ENCODE results near the gene NELFE.
"Not testable (repeated sequence)": the region's sequence is repeated elsewhere in the genome, so short reads cannot be mapped to it uniquely, and the experiment has no call there.

The NELFE gene

DNA sequence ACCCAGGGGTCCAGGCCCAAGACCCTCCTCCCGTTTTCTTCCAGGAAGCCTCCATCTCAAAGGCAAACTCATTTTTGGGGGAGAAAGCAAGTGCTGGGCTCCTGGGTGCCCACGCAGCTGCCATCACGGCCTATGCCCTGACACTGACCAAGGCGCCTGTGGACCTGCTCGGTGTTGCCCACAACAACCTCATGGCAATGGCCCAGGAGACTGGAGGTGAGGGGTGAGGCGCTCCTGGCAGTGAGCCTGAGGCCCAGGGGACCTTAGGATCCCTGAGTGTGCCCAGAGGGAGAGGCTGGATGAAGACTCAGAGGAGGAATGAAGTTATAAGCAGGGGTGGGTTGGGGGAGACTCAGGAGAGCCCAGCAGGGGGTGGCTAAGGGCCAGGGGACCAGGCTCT, 37.6 kb upstream of the NELFE start:
- not testable (repeated sequence) for H3K27ac ChIP-seq (ENCODE audit: low read length); H3K4me1 ChIP-seq (ENCODE audit: control insufficient read depth, insufficient read depth, low read length); H3K27me3 ChIP-seq (ENCODE audit: control insufficient read depth, insufficient read depth, low read length); H3K36me3 ChIP-seq (ENCODE audit: control insufficient read depth, insufficient read depth, low read length); DNase-seq (ENCODE audit: low read depth, low spot score); H3K4me3 ChIP-seq (ENCODE audit: low read length); H3K9me3 ChIP-seq (ENCODE audit: control insufficient read depth, insufficient read depth, low read length)
- no CpG with 5 or more reads among the region's 6 CpGs for WGBS (ENCODE audit: insufficient coverage, insufficient read length)

DNA sequence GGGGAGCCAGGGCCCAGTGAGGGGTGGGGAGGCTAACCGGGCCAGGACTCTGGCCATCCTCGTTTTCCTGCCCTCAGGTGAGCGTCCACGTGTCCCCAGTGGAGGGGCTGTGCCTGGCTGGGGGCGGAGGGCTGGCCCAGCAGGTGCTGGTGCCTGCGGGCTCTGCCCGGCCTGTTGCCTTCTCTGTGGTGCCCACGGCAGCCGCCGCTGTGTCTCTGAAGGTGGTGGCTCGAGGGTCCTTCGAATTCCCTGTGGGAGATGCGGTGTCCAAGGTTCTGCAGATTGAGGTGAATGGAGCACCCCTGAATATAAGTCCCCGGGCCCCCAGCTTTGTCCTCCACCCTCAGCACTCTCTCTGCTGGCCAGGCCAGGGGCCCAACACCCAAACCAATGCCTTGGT, 35.6 kb upstream of the NELFE start:
- H3K27me3 ChIP-seq (ENCODE audit: control insufficient read depth, insufficient read depth, low read length); H3K27ac ChIP-seq (ENCODE audit: low read length); H3K4me1 ChIP-seq (ENCODE audit: control insufficient read depth, insufficient read depth, low read length); H3K36me3 ChIP-seq (ENCODE audit: control insufficient read depth, insufficient read depth, low read length); H3K4me3 ChIP-seq (ENCODE audit: low read length); DNase-seq (ENCODE audit: low read depth, low spot score); H3K9me3 ChIP-seq (ENCODE audit: control insufficient read depth, insufficient read depth, low read length): not testable (repeated sequence)
- no CpG with 5 or more reads among the region's 14 CpGs for WGBS (ENCODE audit: insufficient coverage, insufficient read length)

DNA sequence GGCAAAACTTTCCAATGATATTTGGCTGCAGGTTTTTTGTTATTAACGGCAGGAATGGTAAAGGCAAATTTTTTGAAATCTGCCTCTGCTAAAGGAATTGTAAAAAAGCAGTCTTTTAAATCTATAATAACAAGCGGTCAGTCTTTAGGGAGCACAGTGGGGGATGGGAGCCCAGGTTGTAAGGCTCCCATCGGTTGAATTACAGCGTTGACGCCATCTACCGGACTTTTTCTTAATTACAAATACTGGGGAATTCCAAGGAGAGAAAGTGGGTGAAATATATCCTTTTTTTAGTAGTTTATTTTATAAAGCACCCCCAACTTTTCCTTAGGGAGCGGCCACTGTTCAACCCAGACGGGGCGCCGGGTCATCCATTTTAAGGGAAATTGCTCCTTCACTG, 30.6 kb upstream of the NELFE start:
- H3K4me3 ChIP-seq (ENCODE audit: low read length); H3K27ac ChIP-seq (ENCODE audit: low read length); H3K36me3 ChIP-seq (ENCODE audit: control insufficient read depth, insufficient read depth, low read length); H3K4me1 ChIP-seq (ENCODE audit: control insufficient read depth, insufficient read depth, low read length); H3K27me3 ChIP-seq (ENCODE audit: control insufficient read depth, insufficient read depth, low read length); DNase-seq (ENCODE audit: low read depth, low spot score); H3K9me3 ChIP-seq (ENCODE audit: control insufficient read depth, insufficient read depth, low read length): not testable (repeated sequence)
- WGBS (ENCODE audit: insufficient coverage, insufficient read length), result no CpG with 5 or more reads among the region's 10 CpGs

DNA sequence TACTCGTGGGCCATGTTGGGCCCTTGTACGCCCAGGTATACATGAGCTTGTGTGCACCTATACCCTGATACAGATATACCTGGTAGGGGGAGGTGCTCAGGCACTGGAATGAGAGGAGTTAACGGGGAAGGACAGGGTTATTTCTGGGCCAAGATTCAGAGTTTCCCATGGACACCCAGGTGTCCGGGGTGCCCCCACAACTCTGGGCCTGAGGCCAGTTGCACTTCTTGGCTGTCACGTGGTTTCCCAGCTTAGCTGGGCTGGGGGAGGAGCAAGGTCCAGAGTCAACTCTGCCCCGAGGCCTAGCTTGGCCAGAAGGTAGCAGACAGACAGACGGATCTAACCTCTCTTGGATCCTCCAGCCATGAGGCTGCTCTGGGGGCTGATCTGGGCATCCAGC, 23.0 kb upstream of the NELFE start, which contains the start of gene C4A:
TSS of gene C4A (plus strand) at position 314 of the 400 bp plus-strand sequence. CDS start at position 365, 51 bp downstream.
- H3K9me3 ChIP-seq (ENCODE audit: control insufficient read depth, insufficient read depth, low read length); H3K27me3 ChIP-seq (ENCODE audit: control insufficient read depth, insufficient read depth, low read length); H3K4me3 ChIP-seq (ENCODE audit: low read length); H3K36me3 ChIP-seq (ENCODE audit: control insufficient read depth, insufficient read depth, low read length); H3K4me1 ChIP-seq (ENCODE audit: control insufficient read depth, insufficient read depth, low read length); H3K27ac ChIP-seq (ENCODE audit: low read length); DNase-seq (ENCODE audit: low read depth, low spot score): not testable (repeated sequence)
- no CpG with 5 or more reads among the region's 7 CpGs for WGBS (ENCODE audit: insufficient coverage, insufficient read length)

DNA sequence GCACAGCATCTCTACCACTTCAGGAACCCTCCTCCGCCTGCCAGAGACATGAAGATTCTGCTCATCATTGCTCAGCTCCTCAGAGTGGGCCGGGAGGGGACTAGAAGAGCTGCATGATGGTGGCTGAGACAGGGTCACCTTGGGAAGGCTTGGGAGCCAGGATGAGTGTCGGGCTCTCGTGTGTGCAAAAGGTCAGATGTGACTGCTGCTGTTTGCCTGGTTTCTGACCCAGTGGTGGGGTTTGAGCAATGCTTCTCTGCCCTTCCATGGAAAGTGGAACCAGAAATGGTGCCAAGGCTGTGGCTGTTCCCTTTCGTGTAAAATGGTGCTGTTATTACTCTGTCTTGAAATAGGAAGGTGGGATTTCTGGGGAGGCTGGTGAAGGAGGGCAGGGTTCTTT, 22.2 kb upstream of the NELFE start:
- not testable (repeated sequence) for DNase-seq (ENCODE audit: low read depth, low spot score); H3K27me3 ChIP-seq (ENCODE audit: control insufficient read depth, insufficient read depth, low read length); H3K4me1 ChIP-seq (ENCODE audit: control insufficient read depth, insufficient read depth, low read length); H3K4me3 ChIP-seq (ENCODE audit: low read length); H3K36me3 ChIP-seq (ENCODE audit: control insufficient read depth, insufficient read depth, low read length); H3K9me3 ChIP-seq (ENCODE audit: control insufficient read depth, insufficient read depth, low read length); H3K27ac ChIP-seq (ENCODE audit: low read length)
- WGBS (ENCODE audit: insufficient coverage, insufficient read length), result no CpG with 5 or more reads among the region's 5 CpGs

DNA sequence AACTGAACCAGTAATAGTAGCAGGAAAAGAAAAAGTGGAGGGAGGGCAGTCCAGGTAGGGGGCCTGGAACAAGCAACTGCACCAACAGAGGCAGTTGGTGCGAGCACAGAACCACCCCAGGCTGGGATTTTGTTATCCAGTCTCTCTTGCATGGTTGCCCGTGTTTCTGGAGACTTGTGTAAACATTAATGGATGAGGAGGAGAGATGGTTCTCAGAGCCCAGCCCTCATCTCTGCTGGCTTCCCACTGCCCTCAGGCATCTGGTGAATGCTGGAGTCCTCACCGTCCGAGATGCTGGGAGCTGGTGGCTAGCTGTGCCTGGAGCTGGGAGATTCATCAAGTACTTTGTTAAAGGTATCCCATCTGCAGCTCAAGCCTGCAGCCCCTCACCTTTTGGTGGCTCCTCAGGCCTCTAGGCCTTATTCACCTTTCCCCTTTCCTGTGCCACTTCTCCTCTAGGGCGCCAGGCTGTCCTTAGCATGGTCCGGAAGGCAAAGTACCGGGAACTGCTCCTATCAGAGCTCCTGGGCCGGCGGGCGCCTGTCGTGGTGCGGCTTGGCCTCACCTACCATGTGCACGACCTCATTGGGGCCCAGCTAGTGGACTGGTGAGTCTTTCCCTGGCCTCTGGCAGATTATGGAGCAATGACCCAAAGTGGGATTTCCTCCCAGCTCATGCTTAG, 21.6 kb upstream of the NELFE start:
- not testable (repeated sequence) for H3K36me3 ChIP-seq (ENCODE audit: control insufficient read depth, insufficient read depth, low read length); H3K27ac ChIP-seq (ENCODE audit: low read length); H3K9me3 ChIP-seq (ENCODE audit: control insufficient read depth, insufficient read depth, low read length); H3K4me3 ChIP-seq (ENCODE audit: low read length); DNase-seq (ENCODE audit: low read depth, low spot score); H3K4me1 ChIP-seq (ENCODE audit: control insufficient read depth, insufficient read depth, low read length); H3K27me3 ChIP-seq (ENCODE audit: control insufficient read depth, insufficient read depth, low read length)
- WGBS (ENCODE audit: insufficient coverage, insufficient read length), result no CpG with 5 or more reads among the region's 13 CpGs

DNA sequence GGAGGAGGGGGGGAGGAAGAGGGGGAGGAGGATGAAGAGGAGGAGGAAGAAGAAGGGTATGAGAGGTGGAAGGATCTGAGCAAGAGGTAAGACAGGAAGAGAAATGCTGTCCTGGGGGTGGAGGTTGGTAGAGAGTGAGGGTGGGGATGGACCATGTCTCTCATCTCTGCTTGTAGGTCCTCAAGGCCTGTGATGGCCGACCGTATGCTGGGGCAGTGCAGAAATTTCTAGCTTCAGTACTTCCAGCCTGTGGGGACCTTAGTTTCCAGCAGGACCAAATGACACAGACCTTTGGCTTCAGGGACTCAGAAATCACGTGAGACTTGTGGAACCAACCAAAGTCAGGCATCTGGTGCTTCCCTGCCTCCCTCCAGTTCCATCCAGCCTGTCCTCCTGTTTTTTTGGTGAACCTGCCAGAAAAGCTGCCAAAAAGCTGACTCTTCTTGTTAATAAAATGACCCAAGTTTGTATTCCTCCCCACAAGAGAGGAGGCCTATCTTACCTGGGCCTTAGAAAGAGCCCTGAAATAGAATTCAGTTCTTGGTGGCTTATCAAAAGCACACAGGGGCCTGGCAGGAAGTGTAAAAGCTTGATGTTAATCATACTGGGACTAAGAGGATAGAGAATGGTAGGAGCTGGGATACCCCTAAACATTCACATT, 20.6 kb upstream of the NELFE start:
- Histone ChIP-seq H3K9me3 (ENCODE audit: control insufficient read depth, insufficient read depth, low read length) (no peaks in the 10 kb centered on the region), H3K4me1 (ENCODE audit: control insufficient read depth, insufficient read depth, low read length) (no peaks in the 10 kb centered on the region), H3K4me3 (ENCODE audit: low read length) (no peak overlapping the region), H3K36me3 (ENCODE audit: control insufficient read depth, insufficient read depth, low read length) (no peaks in the 10 kb centered on the region), H3K27ac (ENCODE audit: low read length) (no peak overlapping the region), H3K27me3 (ENCODE audit: control insufficient read depth, insufficient read depth, low read length) (no peaks in the 10 kb centered on the region)
- WGBS (ENCODE audit: insufficient coverage, insufficient read length), result no CpG with 5 or more reads among the region's 3 CpGs
- DNase-seq (ENCODE audit: low read depth, low spot score), result no peak

DNA sequence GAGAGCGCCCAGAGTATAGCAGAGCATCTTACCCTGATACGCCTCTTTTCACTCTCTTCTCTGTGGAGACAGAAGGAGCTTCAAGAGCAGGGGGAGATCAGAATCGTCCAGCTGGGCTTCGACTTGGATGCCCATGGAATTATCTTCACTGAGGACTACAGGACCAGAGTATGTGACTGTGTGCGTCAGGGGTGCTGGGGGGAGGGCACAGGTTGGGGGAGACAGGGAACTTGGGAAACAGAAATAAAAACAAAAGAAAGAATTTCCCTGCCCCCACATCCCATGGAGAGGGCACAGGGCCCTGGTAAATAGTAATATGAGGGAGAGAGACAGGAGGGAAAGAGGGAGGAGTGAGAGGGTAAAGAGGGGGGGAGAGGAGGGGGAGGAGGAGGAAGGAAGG, 20.1 kb upstream of the NELFE start:
- no peaks in the 10 kb centered on the region for H3K9me3 ChIP-seq (ENCODE audit: control insufficient read depth, insufficient read depth, low read length)
- no peaks in the 10 kb centered on the region for H3K27me3 ChIP-seq (ENCODE audit: control insufficient read depth, insufficient read depth, low read length)
- H3K27ac ChIP-seq (ENCODE audit: low read length), result no peak overlapping the region
- no peak overlapping the region for H3K4me3 ChIP-seq (ENCODE audit: low read length)
- no peak for DNase-seq (ENCODE audit: low read depth, low spot score)
- H3K36me3 ChIP-seq (ENCODE audit: control insufficient read depth, insufficient read depth, low read length), result no peaks in the 10 kb centered on the region
- no peaks in the 10 kb centered on the region for H3K4me1 ChIP-seq (ENCODE audit: control insufficient read depth, insufficient read depth, low read length)
- no CpG with 5 or more reads among the region's 5 CpGs for WGBS (ENCODE audit: insufficient coverage, insufficient read length)

DNA sequence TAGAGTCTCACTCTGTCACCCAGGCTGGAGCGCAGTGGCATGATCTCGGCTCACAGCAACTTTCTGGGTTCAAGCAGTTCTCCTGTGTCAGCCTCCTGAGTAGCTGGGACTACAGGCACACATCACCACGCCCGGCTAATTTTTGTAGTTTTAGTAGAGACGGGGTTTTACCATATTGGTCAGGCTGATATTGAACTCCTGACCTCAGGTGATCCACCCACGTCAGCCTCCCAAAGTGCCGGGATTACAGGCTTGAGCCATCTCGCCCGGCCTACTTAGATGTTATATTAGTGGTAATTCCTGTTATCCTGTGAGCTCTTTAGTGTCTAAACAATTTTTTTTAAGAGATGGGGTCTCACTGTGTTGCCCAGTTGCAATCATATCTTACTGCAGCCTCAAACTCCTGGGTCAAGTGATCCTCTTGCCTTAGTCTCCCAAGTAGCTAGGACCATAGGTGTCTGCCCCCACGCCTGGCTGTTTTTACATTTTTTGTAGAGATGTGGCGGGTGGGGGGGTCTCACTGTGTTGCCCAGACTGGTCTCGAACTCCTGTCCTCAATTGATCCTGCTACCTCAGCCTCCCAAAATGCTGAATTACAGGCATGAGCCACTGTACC, 19.2 kb upstream of the NELFE start:
- no peak for DNase-seq (ENCODE audit: low read depth, low spot score)
- H3K27me3 ChIP-seq (ENCODE audit: control insufficient read depth, insufficient read depth, low read length), result no peaks in the 10 kb centered on the region
- no CpG with 5 or more reads among the region's 12 CpGs for WGBS (ENCODE audit: insufficient coverage, insufficient read length)
- H3K4me1 ChIP-seq (ENCODE audit: control insufficient read depth, insufficient read depth, low read length), result no peaks in the 10 kb centered on the region
- H3K36me3 ChIP-seq (ENCODE audit: control insufficient read depth, insufficient read depth, low read length), result no peaks in the 10 kb centered on the region
- no peaks in the 10 kb centered on the region for H3K9me3 ChIP-seq (ENCODE audit: control insufficient read depth, insufficient read depth, low read length)
- H3K27ac ChIP-seq (ENCODE audit: low read length), result no peak overlapping the region
- H3K4me3 ChIP-seq (ENCODE audit: low read length), result no peak overlapping the region

DNA sequence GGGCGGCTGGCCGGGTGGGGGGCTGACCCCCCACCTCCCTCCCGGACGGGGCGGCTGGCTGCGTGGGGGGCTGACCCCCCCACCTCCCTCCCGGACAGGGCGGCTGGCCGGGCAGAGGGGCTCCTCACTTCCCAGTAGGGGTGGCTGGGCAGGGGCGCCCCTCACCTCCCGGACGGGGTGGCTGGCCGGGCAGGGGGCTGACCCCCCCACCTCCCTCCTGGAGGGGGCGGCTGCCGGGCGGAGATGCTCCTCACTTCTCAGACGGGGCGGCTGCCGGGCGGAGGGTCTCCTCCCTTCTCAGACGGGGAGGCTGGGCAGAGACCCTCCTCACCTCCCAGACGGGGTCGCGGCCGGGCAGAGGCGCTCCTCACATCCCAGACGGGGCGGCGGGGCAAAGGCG, 17.3 kb upstream of the NELFE start:
- WGBS (ENCODE audit: insufficient coverage, insufficient read length), result no CpG with 5 or more reads among the region's 30 CpGs
- not testable (repeated sequence) for H3K36me3 ChIP-seq (ENCODE audit: control insufficient read depth, insufficient read depth, low read length); H3K27ac ChIP-seq (ENCODE audit: low read length); H3K27me3 ChIP-seq (ENCODE audit: control insufficient read depth, insufficient read depth, low read length); DNase-seq (ENCODE audit: low read depth, low spot score); H3K4me1 ChIP-seq (ENCODE audit: control insufficient read depth, insufficient read depth, low read length); H3K9me3 ChIP-seq (ENCODE audit: control insufficient read depth, insufficient read depth, low read length); H3K4me3 ChIP-seq (ENCODE audit: low read length)
